Measurements from ENCODE around the gene TTLL11.

The TTLL11 gene

GRCh38 chr9:121871431-121872025, 221.6 kb downstream of the TTLL11 start:
- H3K27me3 ChIP-seq (ENCODE audit: insufficient read depth, low read length, poor library complexity, severe bottlenecking), result no peaks in the 10 kb centered on the region
- H3F3A ChIP-seq (ENCODE audit: low read depth), result no peaks in the 10 kb centered on the region
- no peaks in the 10 kb centered on the region for H3K9me2 ChIP-seq (replicated peaks; ENCODE audit: low read depth, low read length)
- peaks cover 17% of the 10 kb centered on the region for H3K36me3 ChIP-seq (ENCODE audit: insufficient read depth, low read length)
- no peak overlapping the region for H3K4me3 ChIP-seq (ENCODE audit: low read length, poor library complexity, severe bottlenecking)
- TF ChIP-seq CTCF (conservative IDR thresholded peaks at IDR 0.05; ENCODE audit: low read length) (no peak), EZH2phosphoT487 (IDR thresholded peaks at IDR 0.05; ENCODE audit: borderline replicate concordance) (no peak)
- H4K20me1 ChIP-seq (ENCODE audit: insufficient read depth, low read length, poor library complexity, severe bottlenecking), result no peaks in the 10 kb centered on the region
- no peak overlapping the region for H3K4me2 ChIP-seq (ENCODE audit: low read depth, low read length, poor library complexity, severe bottlenecking)
- no peak overlapping the region for H3K9ac ChIP-seq (ENCODE audit: low read depth, low read length, poor library complexity, severe bottlenecking)
- no peaks in the 10 kb centered on the region for H3K4me1 ChIP-seq (ENCODE audit: insufficient read depth, low read length, poor library complexity, severe bottlenecking)
- H3K79me2 ChIP-seq (ENCODE audit: insufficient read depth, low read length), result no peaks in the 10 kb centered on the region
- no peaks in the 10 kb centered on the region for H3K9me3 ChIP-seq (ENCODE audit: insufficient read depth, low read depth, low read length)
- no peak overlapping the region for H2AFZ ChIP-seq (ENCODE audit: low read length)

- TF ChIP-seq EZH2phosphoT487 (IDR thresholded peaks at IDR 0.05; ENCODE audit: borderline replicate concordance) (no peak), CTCF (conservative IDR thresholded peaks at IDR 0.05; ENCODE audit: low read length) (no peak)
- Histone ChIP-seq H2AFZ (ENCODE audit: low read length) (no peak overlapping the region), H3K9ac (ENCODE audit: low read depth, low read length, poor library complexity, severe bottlenecking) (no peak overlapping the region)
Observed at GRCh38 chr9:121870271-121870670, 222.8 kb downstream of the TTLL11 start.

GRCh38 chr9:121868626-121869025, 224.5 kb downstream of the TTLL11 start:
- H3K9ac ChIP-seq (ENCODE audit: low read depth, low read length, poor library complexity, severe bottlenecking), result no peak overlapping the region
- H4K20me1 ChIP-seq (ENCODE audit: insufficient read depth, low read length, poor library complexity, severe bottlenecking), result no peaks in the 10 kb centered on the region
- no peak overlapping the region for H3K4me2 ChIP-seq (ENCODE audit: low read depth, low read length, poor library complexity, severe bottlenecking)
- H3K4me1 ChIP-seq (ENCODE audit: insufficient read depth, low read length, poor library complexity, severe bottlenecking), result peaks cover 5% of the 10 kb centered on the region
- H3F3A ChIP-seq (ENCODE audit: low read depth), result no peaks in the 10 kb centered on the region
- no peaks in the 10 kb centered on the region for H3K9me3 ChIP-seq (ENCODE audit: insufficient read depth, low read depth, low read length)
- H3K9me2 ChIP-seq (replicated peaks; ENCODE audit: low read depth, low read length), result no peaks in the 10 kb centered on the region
- H3K27me3 ChIP-seq (ENCODE audit: insufficient read depth, low read length, poor library complexity, severe bottlenecking), result no peaks in the 10 kb centered on the region
- no peak overlapping the region for H3K4me3 ChIP-seq (ENCODE audit: low read length, poor library complexity, severe bottlenecking)
- peaks cover 17% of the 10 kb centered on the region for H3K36me3 ChIP-seq (ENCODE audit: insufficient read depth, low read length)
- TF ChIP-seq EZH2phosphoT487 (IDR thresholded peaks at IDR 0.05; ENCODE audit: borderline replicate concordance) (no peak), CTCF (conservative IDR thresholded peaks at IDR 0.05; ENCODE audit: low read length) (no peak)
- H3K79me2 ChIP-seq (ENCODE audit: insufficient read depth, low read length), result no peaks in the 10 kb centered on the region
- no peak overlapping the region for H2AFZ ChIP-seq (ENCODE audit: low read length)

More at GRCh38 chr9:121870271-121870670, 222.8 kb downstream of the TTLL11 start:
- no peaks in the 10 kb centered on the region for H3K9me3 ChIP-seq (ENCODE audit: insufficient read depth, low read depth, low read length)
- H3K79me2 ChIP-seq (ENCODE audit: insufficient read depth, low read length), result no peaks in the 10 kb centered on the region
- no peaks in the 10 kb centered on the region for H4K20me1 ChIP-seq (ENCODE audit: insufficient read depth, low read length, poor library complexity, severe bottlenecking)
- H3F3A ChIP-seq (ENCODE audit: low read depth), result no peaks in the 10 kb centered on the region
- H3K9me2 ChIP-seq (replicated peaks; ENCODE audit: low read depth, low read length), result no peaks in the 10 kb centered on the region
- peaks cover 17% of the 10 kb centered on the region for H3K36me3 ChIP-seq (ENCODE audit: insufficient read depth, low read length)
- no peak overlapping the region for H3K4me2 ChIP-seq (ENCODE audit: low read depth, low read length, poor library complexity, severe bottlenecking)
- H3K4me3 ChIP-seq (ENCODE audit: low read length, poor library complexity, severe bottlenecking), result no peak overlapping the region
- no peaks in the 10 kb centered on the region for H3K27me3 ChIP-seq (ENCODE audit: insufficient read depth, low read length, poor library complexity, severe bottlenecking)
- no peaks in the 10 kb centered on the region for H3K4me1 ChIP-seq (ENCODE audit: insufficient read depth, low read length, poor library complexity, severe bottlenecking)

All from Loucy (cell line).